Right lobe of liver (tissue), 4 donors: ENCODE results near the gene UVRAG.

Source experiments
- POLR2A ChIP-seq: fragments of 450-650 bp; IDR thresholded peaks from one replicate; pipeline ENCODE4 v1.6.1; 2017; ENCODE audit warnings: antibody characterized with exemption, mild to moderate bottlenecking
- TF ChIP-seq, protein P1 (sequence below), 4 donors: fragments of 200-600 bp in 3 of 4; fragments of 450-650 bp in 1 of 4; IDR thresholded peaks; one replicate each; pipeline versions ENCODE4 v1.5.1 to v1.8.0; 2016 to 2022; ENCODE audit warnings: antibody characterized with exemption in 4 of 4, mild to moderate bottlenecking in 2 of 4
- donor health status: DM: no; HTN: no; CAD: no.
- donor health status: DM: no; HTN: no; CAD: no.
- donor health status: DM: no; HTN: yes; CAD: no.

DNA sequence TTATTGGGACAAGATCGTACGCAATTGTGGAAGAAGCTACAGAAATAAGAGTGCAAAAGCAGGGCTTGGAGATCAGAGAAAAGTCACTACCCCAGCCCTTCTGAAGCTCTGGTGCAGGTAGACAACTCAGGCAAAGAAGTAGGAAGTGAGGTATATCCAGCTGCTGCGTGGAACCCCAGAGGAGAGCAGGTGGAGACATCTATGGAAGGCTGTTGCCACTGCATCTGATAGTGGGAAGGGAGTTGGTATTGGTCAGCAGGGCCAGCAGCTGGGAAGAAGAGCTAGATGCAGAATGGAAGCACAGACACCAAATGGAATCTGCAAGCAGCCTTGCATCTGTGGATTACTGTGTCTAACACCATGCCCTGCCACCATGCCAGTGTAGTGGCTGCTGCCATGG lies 226.2 kb downstream of the UVRAG start:
- TF ChIP-seq, protein P1, sequence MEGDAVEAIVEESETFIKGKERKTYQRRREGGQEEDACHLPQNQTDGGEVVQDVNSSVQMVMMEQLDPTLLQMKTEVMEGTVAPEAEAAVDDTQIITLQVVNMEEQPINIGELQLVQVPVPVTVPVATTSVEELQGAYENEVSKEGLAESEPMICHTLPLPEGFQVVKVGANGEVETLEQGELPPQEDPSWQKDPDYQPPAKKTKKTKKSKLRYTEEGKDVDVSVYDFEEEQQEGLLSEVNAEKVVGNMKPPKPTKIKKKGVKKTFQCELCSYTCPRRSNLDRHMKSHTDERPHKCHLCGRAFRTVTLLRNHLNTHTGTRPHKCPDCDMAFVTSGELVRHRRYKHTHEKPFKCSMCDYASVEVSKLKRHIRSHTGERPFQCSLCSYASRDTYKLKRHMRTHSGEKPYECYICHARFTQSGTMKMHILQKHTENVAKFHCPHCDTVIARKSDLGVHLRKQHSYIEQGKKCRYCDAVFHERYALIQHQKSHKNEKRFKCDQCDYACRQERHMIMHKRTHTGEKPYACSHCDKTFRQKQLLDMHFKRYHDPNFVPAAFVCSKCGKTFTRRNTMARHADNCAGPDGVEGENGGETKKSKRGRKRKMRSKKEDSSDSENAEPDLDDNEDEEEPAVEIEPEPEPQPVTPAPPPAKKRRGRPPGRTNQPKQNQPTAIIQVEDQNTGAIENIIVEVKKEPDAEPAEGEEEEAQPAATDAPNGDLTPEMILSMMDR (IDR thresholded peaks at IDR 0.05) = no peak
- no peak for TF ChIP-seq POLR2A
